ENCODE results near the gene EXT2.

Gene EXT2

DNA sequence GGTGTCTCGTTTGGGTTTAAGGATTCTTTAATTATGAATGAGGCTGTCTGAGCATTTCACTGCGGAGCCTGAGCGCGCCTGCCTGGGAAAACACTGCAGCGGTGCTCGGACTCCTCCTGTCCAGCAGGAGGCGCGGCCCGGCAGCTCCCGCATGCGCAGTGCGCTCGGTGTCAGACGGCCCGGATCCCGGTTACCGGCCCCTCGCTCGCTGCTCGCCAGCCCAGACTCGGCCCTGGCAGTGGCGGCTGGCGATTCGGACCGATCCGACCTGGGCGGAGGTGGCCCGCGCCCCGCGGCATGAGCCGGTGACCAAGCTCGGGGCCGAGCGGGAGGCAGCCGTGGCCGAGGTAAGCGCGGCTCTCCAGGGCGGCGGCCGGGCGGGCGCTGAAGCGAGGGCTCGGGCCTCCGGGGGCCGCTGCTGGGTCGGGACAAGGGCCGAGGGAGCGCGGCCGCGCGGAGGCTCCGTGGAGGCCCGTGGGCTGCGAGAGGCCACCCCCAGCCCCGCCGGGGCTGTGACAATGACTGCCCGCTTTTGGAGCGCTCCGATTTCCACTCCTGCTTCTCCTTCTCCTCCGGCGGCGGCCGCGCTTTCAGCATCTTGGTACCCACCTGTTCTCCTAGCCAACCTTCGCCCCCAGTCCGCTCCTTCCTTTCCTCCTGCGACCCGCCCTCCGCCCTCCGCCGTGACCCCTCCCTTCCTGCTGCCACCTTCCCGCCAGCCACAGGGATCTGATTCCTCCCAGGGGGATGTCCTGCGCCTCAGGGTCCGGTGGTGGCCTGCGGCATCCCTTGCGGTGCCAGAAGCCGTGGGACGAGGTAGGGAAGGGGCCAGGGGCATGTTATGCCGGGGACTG lies at the start of gene EXT2:
Gene EXT2, plus strand, starts transcription at position 173 of the 854 bp plus-strand sequence. CDS start 12,035 bp downstream, outside the sequence.
- peak; percentile 80 for FAIRE-seq
- peak; percentile 92 for DNase-seq (ENCODE audit: extremely low spot score, insufficient read length, low read depth)

DNA sequence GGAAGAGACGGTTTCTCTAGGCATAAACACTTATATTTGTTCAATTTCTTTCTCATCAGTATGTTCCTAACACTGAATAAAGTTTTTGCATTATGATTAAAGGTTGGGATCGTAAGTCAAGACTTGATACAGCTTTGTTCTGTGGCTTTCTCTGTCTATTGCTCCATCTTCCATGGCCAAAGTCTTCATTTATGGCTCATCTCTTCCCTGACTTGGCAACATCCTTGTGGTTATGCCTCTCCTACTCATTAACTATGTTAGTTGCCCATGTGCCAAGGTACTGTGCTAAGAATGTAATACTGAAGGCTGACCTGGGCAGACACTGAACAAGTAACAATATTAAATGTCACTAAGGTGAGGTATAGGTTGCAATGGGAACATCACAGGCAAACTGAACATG lies 49.3 kb upstream of the EXT2 start:
- FAIRE-seq (no peak), DNase-seq (ENCODE audit: extremely low spot score, insufficient read length, low read depth) (no peak)

DNA sequence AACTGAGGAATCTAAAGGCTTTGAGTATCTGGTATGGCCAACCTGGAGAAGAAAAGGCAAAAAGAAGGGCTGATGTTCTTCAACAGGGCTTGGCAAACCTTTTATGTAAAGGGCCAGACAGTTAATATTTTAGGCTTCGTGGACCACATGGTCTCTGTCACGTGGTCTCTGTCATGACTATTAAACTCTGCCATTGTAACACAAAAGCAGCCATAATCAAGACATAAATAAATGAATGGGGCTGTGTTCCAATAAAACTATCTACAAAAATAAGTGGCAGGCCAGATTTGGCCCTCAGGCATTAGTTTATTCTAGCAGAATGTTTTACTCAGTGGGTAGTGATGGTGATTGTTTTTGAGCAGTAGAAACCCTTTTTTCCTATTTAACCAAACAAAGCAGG lies 48.2 kb upstream of the EXT2 start:
- no peak for FAIRE-seq
- DNase-seq (ENCODE audit: extremely low spot score, insufficient read length, low read depth) = no peak

DNA sequence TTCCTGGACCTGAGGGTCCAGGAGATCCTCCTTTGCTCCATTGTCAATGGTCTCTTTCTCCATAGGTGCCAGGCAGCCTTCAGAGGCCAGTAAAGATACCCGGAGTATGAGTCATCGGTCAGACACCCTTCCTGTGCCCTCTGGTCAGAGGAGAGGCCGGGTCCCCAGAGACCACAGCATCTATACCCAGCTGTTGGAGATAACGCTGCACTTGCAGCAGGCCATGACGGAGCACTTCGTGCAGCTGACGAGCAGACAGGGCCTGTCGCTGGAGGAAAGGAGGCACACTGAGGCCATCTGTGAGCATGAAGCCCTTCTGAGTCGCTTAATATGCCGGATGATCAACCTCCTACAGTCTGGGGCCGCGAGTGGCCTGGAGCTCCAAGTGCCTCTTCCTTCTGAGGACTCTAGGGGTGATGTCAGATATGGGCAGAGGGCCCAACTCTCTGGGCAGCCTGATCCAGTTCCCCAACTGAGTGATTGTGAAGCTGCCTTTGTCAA lies 47.5 kb upstream of the EXT2 start, which contains the start of gene ACCSL:
Gene ACCSL, plus strand, starts transcription at position 51 of the 501 bp plus-strand sequence. Its CDS starts 56 bp downstream, at position 107.
- FAIRE-seq (no peak), DNase-seq (ENCODE audit: extremely low spot score, insufficient read length, low read depth) (no peak)

DNA sequence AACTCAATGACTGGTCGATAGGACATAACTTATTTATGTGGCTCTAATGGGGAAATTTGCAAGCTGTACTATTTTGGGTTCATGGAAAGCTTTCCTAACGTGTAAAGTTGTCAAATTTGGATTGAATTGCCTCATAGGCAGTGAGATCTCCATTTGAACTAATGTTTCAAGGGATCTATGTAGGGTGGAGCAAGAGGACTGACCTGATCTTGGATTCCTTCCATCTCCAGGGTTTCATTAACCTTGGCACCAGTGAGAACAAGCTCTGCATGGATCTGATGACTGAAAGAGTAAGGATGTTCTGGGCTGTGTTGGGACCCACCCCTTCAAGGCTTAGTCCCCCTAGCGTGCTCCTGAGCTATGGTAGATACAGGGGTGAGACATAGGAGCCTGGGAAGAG lies 45.6 kb upstream of the EXT2 start:
- no peak for FAIRE-seq

DNA sequence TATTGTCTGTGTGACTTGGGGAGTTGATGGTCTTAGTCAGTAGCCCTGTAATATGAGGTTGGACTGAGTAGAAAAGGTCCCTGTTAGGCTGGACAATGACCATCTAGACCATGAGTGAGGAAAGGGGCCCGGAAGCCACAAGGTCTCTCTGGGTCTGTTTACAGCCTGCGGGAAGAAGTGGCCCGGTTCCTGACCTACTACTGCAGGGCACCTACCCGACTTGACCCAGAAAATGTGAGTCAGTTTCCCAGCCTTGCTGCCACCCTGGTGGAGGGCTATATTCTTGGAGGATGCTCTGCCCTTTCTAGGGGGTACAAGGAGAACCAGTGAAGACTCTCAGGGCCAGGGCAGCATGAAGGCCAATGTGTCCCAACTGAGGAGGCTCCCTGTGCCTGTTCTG lies 44.3 kb upstream of the EXT2 start:
- no peak for FAIRE-seq
- no peak for DNase-seq (ENCODE audit: extremely low spot score, insufficient read length, low read depth)

More for the DNA sequence above, 45.6 kb upstream of the EXT2 start:
- no peak for DNase-seq (ENCODE audit: extremely low spot score, insufficient read length, low read depth)

DNA sequence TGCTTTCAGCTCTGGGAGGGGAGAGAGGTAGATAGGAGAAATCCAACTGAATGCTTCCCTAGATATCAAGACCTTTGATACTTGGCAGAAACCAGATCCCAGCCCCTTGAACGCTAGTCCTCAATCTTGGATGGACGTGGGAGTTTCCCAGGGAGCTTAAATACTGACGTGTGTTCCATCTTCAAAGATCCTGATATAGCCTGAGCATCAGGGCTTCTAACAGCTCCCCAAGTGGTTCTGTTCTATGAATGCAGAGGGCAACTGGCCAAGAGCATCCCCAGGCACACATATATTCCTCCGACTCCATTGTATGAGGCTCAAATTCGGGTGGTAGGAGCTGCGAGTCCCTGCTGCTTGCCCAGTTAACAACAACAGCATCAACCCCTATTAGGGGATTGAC lies 38.1 kb upstream of the EXT2 start:
- DNase-seq (ENCODE audit: extremely low spot score, insufficient read length, low read depth) (no peak), FAIRE-seq (no peak)

DNA sequence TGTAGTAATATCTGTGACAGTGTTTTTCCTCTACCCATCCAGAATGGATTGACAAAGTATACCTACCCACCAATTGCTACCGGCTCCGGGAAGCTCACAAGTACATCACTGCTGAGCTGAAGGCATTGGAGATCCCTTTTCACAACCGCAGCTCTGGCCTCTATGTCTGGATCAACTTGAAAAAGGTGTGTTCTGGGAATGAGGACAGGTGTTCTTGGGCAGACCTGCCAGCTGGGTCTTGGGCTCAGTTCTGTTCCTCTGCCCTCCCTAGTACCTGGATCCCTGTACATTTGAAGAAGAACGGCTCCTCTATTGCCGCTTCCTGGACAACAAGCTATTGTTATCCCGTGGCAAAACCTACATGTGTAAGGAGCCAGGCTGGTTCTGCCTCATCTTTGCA lies 37.2 kb upstream of the EXT2 start:
- DNase-seq (ENCODE audit: extremely low spot score, insufficient read length, low read depth) (no peak), FAIRE-seq (no peak)

DNA sequence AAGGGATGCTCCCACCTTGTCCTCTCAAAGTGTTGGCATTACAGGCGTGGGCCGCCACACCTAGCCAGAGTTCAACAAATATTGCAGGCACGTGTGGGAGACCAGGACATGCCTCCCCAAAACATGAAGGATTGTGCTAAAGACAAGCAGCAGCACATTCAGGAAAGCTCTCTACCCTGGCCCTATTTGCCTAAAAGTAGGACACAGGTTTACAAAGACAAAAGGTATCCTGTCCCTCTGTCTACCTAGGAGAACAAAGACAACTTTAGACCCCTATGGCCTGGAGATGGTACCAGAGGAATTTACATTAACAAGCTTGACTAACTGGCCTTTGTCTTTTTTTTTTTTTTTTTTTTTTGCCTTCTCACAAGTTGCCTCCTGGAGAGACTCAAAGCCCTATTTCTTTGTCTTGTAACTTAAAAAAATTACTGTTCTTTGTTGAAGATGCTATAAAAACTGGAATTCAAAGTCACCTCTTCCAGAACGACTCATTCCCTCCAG lies 30.3 kb upstream of the EXT2 start:
- DNase-seq (ENCODE audit: extremely low spot score, insufficient read length, low read depth) = no peak
- FAIRE-seq = no peak

DNA sequence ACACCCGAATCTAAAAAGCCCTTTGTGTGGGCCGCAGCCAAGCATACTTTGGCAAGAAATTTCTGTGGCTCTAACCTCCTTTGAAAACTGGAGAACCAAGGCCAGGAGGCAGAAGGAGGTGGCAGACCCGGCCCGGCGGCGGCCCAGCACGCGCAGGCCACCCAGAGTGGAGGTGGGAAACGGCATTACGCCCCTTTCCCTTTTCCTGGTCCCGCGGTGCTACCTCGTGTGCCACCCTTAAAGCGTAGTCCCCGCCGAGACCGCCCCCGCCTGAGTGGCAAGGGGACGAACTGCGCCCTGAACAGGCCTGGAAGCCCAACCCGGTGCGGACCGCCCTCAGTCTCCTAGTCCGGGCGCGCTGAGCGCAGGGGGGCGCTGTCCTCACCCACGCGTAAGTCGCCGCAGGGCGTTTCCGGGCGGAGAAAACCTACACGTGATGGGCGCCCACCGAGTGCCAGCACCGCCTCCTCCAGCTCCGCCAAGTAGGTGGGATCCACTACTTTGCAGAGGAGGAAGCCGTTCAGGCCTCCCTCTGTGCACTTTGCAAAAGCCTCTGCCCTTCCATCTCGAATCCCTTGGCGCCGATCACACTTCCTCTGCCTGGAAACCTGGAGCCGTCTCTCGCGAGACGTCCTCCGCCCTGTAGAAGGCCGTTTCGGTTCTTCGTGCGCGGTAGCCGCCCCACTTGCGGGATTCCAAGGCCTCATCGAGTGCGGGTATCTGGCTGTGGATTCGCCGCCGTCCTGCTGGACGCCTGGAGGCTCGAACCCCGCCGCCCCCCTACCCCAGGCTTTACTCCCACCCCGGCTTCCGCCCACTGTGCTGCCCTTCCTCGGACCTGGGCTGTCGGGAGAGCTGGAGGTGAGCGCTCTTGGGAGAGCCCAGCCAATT lies 29.4 kb upstream of the EXT2 start, which contains the start of gene ACCS:
Gene ACCS, plus strand, starts transcription at position 430 of the 891 bp plus-strand sequence. CDS start 1,358 bp downstream, outside the sequence.
- FAIRE-seq = peak; percentile 94
- DNase-seq (ENCODE audit: extremely low spot score, insufficient read length, low read depth) = peak; percentile 82

DNA sequence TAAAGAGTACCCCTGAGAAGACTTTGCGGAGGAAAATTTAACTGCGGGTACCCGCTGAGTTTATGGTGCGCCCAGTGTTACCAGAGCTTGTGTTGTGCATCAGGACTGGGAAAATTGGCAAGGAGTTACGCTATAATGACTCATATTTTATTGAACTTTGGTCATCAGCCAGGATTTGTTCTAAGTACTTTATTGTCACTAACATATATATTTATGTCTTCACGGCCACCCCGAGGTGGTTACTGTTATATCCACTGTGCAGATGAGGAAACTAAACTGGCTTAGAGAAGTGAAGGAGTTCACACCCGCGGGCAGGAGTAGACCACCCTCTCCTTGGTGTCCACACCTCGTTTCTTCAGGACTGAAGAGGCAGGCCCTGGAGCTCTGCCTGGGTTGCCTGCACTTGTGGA lies 28.7 kb upstream of the EXT2 start:
- DNase-seq (ENCODE audit: extremely low spot score, insufficient read length, low read depth) (no peak), FAIRE-seq (peak; percentile 26)

DNA sequence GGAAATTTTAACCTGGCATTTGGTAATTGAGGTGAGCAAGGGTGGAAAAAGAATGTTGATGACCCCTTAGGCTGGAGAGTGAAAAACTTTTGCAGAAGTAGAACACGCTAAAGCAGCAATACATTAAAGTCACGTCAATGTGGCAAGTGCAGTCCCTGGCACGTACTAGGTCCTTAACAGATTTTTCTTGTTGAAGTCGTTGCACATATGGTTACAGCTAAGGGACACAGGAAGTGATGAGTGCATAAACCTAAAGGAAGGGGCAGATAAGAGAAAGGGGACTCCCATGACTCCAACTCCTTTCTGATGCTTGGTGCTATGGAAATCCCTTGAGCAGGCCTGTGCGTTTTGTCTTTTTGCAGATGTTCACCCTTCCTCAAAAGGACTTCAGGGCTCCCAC lies 28.2 kb upstream of the EXT2 start:
- no peak for DNase-seq (ENCODE audit: extremely low spot score, insufficient read length, low read depth)
- no peak for FAIRE-seq

DNA sequence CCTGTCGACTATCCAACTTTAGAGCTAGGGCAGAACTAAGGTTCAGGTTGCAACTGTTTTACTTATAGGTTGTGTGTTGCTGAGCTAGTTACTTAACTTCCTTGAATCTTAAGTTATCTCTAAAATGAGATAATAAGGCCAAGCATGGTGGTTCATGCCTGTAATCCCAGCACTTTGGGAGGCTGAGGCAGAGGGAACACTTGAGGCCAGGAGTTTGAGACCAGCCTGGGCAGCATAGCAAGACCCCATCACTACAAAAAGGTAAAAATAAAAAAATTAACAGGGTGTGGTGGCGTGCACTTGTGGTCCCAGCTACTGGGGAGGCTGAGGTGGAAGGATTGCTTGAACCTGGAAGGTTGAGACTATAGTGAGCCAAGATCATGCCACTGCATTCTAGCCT lies 27.3 kb upstream of the EXT2 start:
- no peak for DNase-seq (ENCODE audit: extremely low spot score, insufficient read length, low read depth)
- no peak for FAIRE-seq

DNA sequence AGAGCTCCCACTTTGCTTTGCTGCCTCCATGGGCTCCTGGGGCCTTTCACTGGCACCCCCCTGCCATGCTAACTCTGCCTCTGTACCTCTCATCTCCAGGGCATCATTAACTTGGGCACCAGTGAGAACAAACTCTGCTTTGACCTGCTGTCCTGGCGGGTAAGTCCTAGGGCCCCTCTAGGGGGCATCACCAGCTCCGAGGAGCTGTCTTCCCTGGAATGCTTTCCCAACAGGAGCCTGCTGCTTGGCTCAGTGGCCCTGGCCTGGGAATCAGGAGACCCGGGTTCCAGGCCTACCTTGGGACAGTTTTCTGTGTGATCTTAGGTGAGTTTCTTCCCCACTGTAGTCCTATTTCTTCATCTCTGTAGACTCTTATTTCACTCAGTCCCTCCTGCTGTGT lies 24.3 kb upstream of the EXT2 start:
- DNase-seq (ENCODE audit: extremely low spot score, insufficient read length, low read depth) = no peak

DNA sequence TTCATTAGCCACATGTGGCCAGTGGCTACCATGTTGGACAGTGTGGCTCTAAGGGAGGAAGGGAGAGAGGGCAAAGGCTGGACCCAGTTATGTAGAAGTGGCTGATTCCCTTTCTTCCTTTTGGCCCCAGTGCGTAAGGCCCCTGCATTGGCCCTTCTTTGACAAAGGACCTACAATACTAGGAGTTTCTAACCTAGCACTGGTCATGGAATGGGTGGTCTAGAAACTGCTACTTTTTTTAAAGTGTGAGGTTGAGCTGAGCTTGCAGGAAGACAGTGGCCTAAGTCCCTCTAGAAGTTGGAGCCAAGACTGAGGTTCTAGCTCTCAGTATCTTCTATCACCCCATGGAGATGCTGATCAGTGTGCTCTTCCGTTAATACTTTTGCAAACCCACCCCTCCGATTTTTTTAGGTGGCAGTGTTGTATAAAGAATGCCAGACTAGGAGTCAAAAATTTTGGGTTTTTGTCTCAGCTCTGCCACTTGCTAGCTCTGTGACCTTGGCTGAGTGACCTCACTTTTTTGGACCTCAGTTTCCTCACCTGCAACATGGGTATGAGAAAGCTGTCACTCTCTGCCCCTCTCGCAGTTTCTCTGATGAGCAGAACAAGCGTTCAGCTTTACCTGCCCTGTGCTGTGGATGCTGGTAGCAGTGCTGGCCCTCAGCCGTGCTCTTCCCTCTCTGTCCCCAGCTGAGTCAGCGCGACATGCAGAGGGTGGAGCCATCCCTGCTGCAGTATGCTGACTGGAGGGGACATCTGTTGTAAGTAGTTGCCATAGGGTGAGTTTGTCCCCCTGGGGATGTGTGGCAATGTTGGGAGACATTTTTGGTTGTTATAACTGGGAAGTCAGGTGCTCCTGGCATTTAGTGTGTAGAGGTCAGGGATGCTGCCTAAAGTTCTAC lies 22.5 kb upstream of the EXT2 start:
- no peak for FAIRE-seq
- DNase-seq (ENCODE audit: extremely low spot score, insufficient read length, low read depth) = no peak

More for the DNA sequence above, 24.3 kb upstream of the EXT2 start:
- FAIRE-seq = no peak

DNA sequence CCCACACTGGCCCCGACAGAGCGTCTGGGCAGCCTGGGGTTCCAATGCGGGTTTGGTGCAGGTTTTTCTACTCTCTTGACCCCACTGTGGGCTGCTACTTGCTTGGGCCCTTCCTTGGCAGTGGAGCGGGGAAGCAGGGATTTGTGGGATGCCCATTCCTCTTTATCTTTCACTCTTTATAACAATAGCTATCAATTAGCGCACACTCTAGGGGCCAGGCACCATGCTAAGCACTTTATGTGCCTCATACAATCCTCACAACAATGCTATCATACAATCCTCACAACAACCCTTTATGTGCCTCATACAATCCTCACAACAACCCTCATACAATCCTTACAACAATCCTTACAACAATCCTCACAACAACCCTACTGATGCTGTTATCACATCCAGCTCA lies 16.7 kb upstream of the EXT2 start:
- DNase-seq (ENCODE audit: extremely low spot score, insufficient read length, low read depth) (no peak), FAIRE-seq (no peak)

DNA sequence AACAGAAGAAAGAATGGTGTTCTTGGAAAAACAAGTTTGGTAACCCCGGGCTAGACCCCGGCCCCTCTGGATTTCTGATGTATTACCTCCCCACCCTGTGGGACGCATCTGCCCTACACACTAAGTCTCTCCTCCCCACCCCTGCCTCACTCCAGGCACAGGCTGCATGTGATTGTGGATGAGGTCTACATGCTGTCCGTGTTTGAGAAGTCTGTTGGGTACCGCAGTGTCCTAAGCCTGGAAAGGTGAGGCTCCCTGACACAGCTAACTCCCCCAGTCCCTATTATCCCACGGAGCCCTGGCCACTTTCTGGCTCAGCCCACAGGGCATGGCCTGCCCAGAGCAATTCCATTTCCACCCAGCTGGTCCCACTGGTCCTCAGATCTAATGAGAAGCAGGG lies 16.1 kb upstream of the EXT2 start:
- DNase-seq (ENCODE audit: extremely low spot score, insufficient read length, low read depth) (no peak), FAIRE-seq (no peak)

DNA sequence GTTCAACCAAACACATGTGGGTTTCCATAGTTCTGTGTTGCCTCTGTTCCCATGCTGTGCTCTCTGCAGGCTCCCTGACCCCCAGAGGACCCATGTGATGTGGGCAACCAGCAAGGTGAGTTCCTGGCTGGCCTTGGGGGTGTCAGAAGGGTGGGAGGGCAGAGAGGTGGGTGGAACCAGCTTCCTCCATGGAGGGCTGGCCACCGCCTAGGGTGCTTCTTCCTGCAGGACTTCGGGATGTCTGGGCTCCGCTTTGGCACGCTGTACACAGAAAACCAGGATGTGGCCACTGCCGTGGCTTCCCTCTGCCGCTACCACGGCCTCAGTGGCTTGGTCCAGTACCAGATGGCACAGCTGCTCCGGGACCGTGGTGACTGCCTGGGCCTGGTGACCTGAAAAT lies 14.5 kb upstream of the EXT2 start:
- no peak for FAIRE-seq
- DNase-seq (ENCODE audit: extremely low spot score, insufficient read length, low read depth) = no peak

DNA sequence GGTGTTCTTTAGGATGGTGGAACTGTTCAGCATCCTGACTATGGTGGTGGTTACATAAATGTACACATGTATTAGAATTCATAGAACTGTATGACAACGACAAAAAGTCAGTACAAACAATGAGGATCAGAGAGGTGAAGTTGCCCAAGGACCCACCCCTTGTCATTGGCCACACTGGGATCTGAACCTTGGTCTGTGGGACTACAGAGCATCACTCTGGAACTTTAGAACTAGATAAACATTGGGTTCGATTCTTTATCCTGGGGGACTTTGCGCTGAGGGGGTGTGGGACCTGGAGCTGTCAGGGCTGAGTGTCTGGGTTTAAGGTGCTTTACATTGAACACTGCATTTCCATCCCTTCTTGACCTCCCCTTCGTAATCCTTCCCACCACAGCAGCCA lies 12.8 kb upstream of the EXT2 start:
- no peak for FAIRE-seq
- DNase-seq (ENCODE audit: extremely low spot score, insufficient read length, low read depth) = no peak

All from GM18507 (cell line).